ENCODE results near the gene CFAP57. TPM values are rescaled to one million over a fixed set of nuclear protein-coding genes. Genes with fewer than 3 reads are reported as not detected.

Gene CFAP57
- total and polyA plus RNA-seq, 2 of the 4 experiments (the other 2 are of a cell fraction): 0.29 to 0.36 TPM

Small RNAs within 50 kb of the gene (microRNA-seq; reads per million reads assigned to microRNA genes)
- 1.1 reads per million for gene MIR6733 (ENCODE audit: unreplicated experiment)
- gene RNA5SP46 (ENCODE audit: insufficient read depth, insufficient read length): not detected

Small RNAs within 50 kb of the gene (small RNA-seq; reads per million reads assigned to genes)
- 0 reads per million in 5 experiments for gene RNA5SP46

Other genes with a start within 250 kb of the CFAP57 start
- gene SLC2A1, start 213.5 kb upstream of the CFAP57 start, total RNA-seq (2012; rRNA removed): 203 and 395 TPM in 2 replicates
- gene SLC2A1, start 213.5 kb upstream of the CFAP57 start, polyA plus RNA-seq (2012; rRNA removed): 200 and 208 TPM in 2 replicates
- gene EBNA1BP2, start within 50 bp of the CFAP57 start, total RNA-seq (2012; rRNA removed): 135 and 173 TPM in 2 replicates
- gene EBNA1BP2, start within 50 bp of the CFAP57 start, polyA plus RNA-seq (2012; rRNA removed): 79.0 and 82.8 TPM in 2 replicates
- gene TMEM125, start 97.7 kb downstream of the CFAP57 start, total RNA-seq (2012; rRNA removed): under 0.01 TPM in 1 of 2 replicates, not detected in the other
- gene TMEM125, start 97.7 kb downstream of the CFAP57 start, polyA plus RNA-seq (2012; rRNA removed): 0.03 and 0.10 TPM in 2 replicates
- gene C1orf210, start 113.3 kb downstream of the CFAP57 start, total RNA-seq (2012; rRNA removed): not detected in 2 replicates
- not detected in 2 replicates for gene C1orf210, start 113.3 kb downstream of the CFAP57 start, polyA plus RNA-seq (2012; rRNA removed)
- gene TIE1, start 128.7 kb downstream of the CFAP57 start, total RNA-seq (2012; rRNA removed): 2.3 and 3.3 TPM in 2 replicates
- 7.5 and 8.5 TPM in 2 replicates for gene TIE1, start 128.7 kb downstream of the CFAP57 start, polyA plus RNA-seq (2012; rRNA removed)
- gene MPL, start 165.5 kb downstream of the CFAP57 start, total RNA-seq (2012; rRNA removed): not detected in 2 replicates
- gene MPL, start 165.5 kb downstream of the CFAP57 start, polyA plus RNA-seq (2012; rRNA removed): 0.12 TPM in 1 of 2 replicates, not detected in the other
- 78.0 and 103 TPM in 2 replicates for gene CDC20, start 186.7 kb downstream of the CFAP57 start, total RNA-seq (2012; rRNA removed)
- 107 and 115 TPM in 2 replicates for gene CDC20, start 186.7 kb downstream of the CFAP57 start, polyA plus RNA-seq (2012; rRNA removed)
- 66.4 and 88.9 TPM in 2 replicates for gene ELOVL1, start 195.7 kb downstream of the CFAP57 start, total RNA-seq (2012; rRNA removed)
- gene ELOVL1, start 195.7 kb downstream of the CFAP57 start, polyA plus RNA-seq (2012; rRNA removed): 203 and 211 TPM in 2 replicates
- gene MED8, start 217.5 kb downstream of the CFAP57 start, total RNA-seq (2012; rRNA removed): 114 and 120 TPM in 2 replicates
- gene MED8, start 217.5 kb downstream of the CFAP57 start, polyA plus RNA-seq (2012; rRNA removed): 53.7 and 61.1 TPM in 2 replicates
- 9.5 and 9.7 TPM in 2 replicates for gene SZT2, start 217.6 kb downstream of the CFAP57 start, total RNA-seq (2012; rRNA removed)
- gene SZT2, start 217.6 kb downstream of the CFAP57 start, polyA plus RNA-seq (2012; rRNA removed): 14.3 and 15.7 TPM in 2 replicates

Data from IMR-90 (cell line).